Measurements from ENCODE around the gene PTPN21. TPM values are rescaled to one million over a fixed set of nuclear protein-coding genes. Genes with fewer than 3 reads are reported as not detected.

Gene PTPN21
- total and polyA plus RNA-seq, 4 donors = 2.1 to 7.2 (median 3.1) TPM

DNA sequence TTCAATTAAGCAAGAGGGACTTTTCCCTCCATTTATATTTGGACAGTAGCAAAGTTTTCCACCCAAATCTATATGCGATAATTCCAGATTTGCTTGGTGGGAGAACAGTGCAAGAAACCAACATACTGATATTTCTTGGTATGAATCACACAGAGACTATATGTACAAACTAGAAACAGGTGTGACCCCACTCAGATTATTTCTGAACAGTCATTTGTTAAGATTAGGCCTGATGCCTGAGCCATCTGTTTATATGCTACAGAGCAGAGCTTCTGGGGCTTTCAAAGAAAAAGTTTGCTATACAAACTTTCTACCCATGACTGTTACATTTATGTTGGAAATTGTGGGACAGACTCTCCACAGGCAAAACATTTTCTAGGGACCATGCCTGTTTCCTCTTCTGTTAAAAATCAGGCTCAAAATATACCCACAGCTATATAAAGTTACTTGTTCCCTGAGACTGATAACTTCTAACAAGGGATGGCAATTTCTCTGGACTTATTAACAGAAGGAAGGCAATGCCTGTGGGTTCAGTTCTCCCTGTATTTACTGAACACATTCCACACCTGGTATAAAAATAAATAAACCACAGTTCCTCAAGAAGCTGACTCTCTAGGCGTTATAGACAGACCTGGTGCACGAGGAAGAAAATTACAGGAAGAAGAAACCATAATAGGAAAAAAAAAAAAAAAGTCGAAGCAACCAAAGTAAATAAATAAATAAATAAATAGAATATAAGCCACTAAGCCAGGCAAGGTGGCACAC lies 8.0 kb downstream of the PTPN21 start (continued):
- TF ChIP-seq, protein P1, sequence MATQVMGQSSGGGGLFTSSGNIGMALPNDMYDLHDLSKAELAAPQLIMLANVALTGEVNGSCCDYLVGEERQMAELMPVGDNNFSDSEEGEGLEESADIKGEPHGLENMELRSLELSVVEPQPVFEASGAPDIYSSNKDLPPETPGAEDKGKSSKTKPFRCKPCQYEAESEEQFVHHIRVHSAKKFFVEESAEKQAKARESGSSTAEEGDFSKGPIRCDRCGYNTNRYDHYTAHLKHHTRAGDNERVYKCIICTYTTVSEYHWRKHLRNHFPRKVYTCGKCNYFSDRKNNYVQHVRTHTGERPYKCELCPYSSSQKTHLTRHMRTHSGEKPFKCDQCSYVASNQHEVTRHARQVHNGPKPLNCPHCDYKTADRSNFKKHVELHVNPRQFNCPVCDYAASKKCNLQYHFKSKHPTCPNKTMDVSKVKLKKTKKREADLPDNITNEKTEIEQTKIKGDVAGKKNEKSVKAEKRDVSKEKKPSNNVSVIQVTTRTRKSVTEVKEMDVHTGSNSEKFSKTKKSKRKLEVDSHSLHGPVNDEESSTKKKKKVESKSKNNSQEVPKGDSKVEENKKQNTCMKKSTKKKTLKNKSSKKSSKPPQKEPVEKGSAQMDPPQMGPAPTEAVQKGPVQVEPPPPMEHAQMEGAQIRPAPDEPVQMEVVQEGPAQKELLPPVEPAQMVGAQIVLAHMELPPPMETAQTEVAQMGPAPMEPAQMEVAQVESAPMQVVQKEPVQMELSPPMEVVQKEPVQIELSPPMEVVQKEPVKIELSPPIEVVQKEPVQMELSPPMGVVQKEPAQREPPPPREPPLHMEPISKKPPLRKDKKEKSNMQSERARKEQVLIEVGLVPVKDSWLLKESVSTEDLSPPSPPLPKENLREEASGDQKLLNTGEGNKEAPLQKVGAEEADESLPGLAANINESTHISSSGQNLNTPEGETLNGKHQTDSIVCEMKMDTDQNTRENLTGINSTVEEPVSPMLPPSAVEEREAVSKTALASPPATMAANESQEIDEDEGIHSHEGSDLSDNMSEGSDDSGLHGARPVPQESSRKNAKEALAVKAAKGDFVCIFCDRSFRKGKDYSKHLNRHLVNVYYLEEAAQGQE (IDR thresholded peaks at IDR 0.05) = no peak

DNA sequence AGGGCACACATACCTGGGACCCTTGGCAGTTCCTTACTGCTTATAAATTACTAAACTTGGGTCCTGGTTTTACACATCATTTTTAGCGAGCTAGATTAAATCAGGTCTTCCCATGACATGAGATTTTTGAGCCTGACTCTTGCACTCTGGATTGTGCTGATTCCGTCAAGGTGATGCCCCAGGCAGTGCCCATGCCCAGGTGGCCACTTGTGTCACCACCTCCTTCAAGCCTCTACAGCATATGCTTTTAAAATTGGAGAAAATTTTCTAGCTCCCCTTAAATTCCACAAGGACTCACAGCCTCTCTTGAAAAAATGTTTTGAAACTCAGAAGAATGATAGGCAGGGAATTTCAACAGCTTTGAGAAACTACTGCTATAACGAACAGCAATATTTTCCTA lies 9.6 kb downstream of the PTPN21 start:
- no peak for TF ChIP-seq SP1 (IDR thresholded peaks at IDR 0.05)
- TF ChIP-seq, protein P2, sequence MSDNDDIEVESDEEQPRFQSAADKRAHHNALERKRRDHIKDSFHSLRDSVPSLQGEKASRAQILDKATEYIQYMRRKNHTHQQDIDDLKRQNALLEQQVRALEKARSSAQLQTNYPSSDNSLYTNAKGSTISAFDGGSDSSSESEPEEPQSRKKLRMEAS (IDR thresholded peaks at IDR 0.05) = no peak
- Histone ChIP-seq H3K36me3 (ENCODE audit: control insufficient read depth in 4 of 4, insufficient read depth in 3 of 4, low read depth in 1 of 4, low read length in 3 of 4) (peaks cover 6 to 12% (median 8%) of the 10 kb centered on the region in 4 donors), H3K4me1 (ENCODE audit: control insufficient read depth in 4 of 4, insufficient read depth in 4 of 4, low read length in 3 of 4) (peaks cover 0 to 3% (median under 1%) of the 10 kb centered on the region in 4 donors)

GRCh38 chr14:88542857-88543795 lies 11.7 kb downstream of the PTPN21 start:
- Histone ChIP-seq H3K27ac (ENCODE audit: low read depth in 1 of 2, low read length in 2 of 2) (no peak overlapping the region), H3K9ac (ENCODE audit: low read depth in 1 of 2, low read length in 2 of 2) (no peak overlapping the region)
- WGBS = 87% methylated on average over 6 of the region's 6 CpGs

More for the DNA sequence above, 9.6 kb downstream of the PTPN21 start:
- Histone ChIP-seq H3K27ac (ENCODE audit: low read depth in 1 of 2, low read length in 2 of 2) (no peak overlapping the region), H3K9ac (ENCODE audit: low read depth in 1 of 2, low read length in 2 of 2) (no peak overlapping the region), H3K9me3 (ENCODE audit: control insufficient read depth in 4 of 4, low read length in 3 of 4) (no peaks in the 10 kb centered on the region), H3K4me3 (ENCODE audit: low read depth in 1 of 3, low read length in 3 of 3) (no peak overlapping the region), H3K27me3 (ENCODE audit: control insufficient read depth in 4 of 4, insufficient read depth in 4 of 4, low read length in 3 of 4) (no peaks in the 10 kb centered on the region)
- WGBS = 95% methylated on average over 3 of the region's 3 CpGs
- no peak for DNase-seq (ENCODE audit: low spot score)

More at GRCh38 chr14:88542857-88543795, 11.7 kb downstream of the PTPN21 start:
- Histone ChIP-seq H3K36me3 (ENCODE audit: control insufficient read depth in 4 of 4, insufficient read depth in 3 of 4, low read depth in 1 of 4, low read length in 3 of 4) (peaks cover 0 to 8% (median 2%) of the 10 kb centered on the region in 4 donors), H3K9me3 (ENCODE audit: control insufficient read depth in 4 of 4, low read length in 3 of 4) (no peaks in the 10 kb centered on the region), H3K27me3 (ENCODE audit: control insufficient read depth in 4 of 4, insufficient read depth in 4 of 4, low read length in 3 of 4) (no peaks in the 10 kb centered on the region), H3K4me1 (ENCODE audit: control insufficient read depth in 4 of 4, insufficient read depth in 4 of 4, low read length in 3 of 4) (peaks cover 0 to 2% (median 0%) of the 10 kb centered on the region in 4 donors), H3K4me3 (ENCODE audit: low read depth in 1 of 3, low read length in 3 of 3) (no peak overlapping the region)
- no peak for DNase-seq (ENCODE audit: low spot score)
- no peak for TF ChIP-seq SP1 (IDR thresholded peaks at IDR 0.05)
- TF ChIP-seq EGR1 (IDR thresholded peaks at IDR 0.05; ENCODE audit: low read depth in 2 of 2) = no peak
- no peak for TF ChIP-seq HNF4A (conservative IDR thresholded peaks at IDR 0.05)
- TF ChIP-seq, protein P1 (IDR thresholded peaks at IDR 0.05) = no peak
- TF ChIP-seq CTCF (IDR thresholded peaks at IDR 0.05; ENCODE audit: low read depth, low read length, missing input control) = no peak
- no peak for TF ChIP-seq RAD21 (IDR thresholded peaks at IDR 0.05)
- TF ChIP-seq, protein P3, sequence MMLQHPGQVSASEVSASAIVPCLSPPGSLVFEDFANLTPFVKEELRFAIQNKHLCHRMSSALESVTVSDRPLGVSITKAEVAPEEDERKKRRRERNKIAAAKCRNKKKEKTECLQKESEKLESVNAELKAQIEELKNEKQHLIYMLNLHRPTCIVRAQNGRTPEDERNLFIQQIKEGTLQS (IDR thresholded peaks at IDR 0.05) = no peak
- TF ChIP-seq GABPA (IDR thresholded peaks at IDR 0.05 in 1 of 2, conservative IDR thresholded peaks at IDR 0.05 in 1 of 2) = no peak
- TF ChIP-seq NR2F2 (IDR thresholded peaks at IDR 0.05) = no peak
- TF ChIP-seq, protein P2 (IDR thresholded peaks at IDR 0.05) = no peak
- no peak for TF ChIP-seq FOXA2 (IDR thresholded peaks at IDR 0.05)
- TF ChIP-seq FOXA1 (IDR thresholded peaks at IDR 0.05) = no peak
